AG09319 (cell line): ENCODE results near the gene ST7.

Source experiments
- DNase-seq: peaks from one replicate; pipeline ENCODE4 v3.0.0-alpha.2; 2010; ENCODE audit warnings: low read depth; ENCODE audit errors: extremely low read depth
- TF ChIP-seq, protein P1 (sequence below): IDR thresholded peaks from 2 replicates; pipeline ENCODE4 v1.5.1; 2011; ENCODE audit warnings: low read depth, mild to moderate bottlenecking, inconsistent platforms, low read length, moderate library complexity

ST7 gene

DNA sequence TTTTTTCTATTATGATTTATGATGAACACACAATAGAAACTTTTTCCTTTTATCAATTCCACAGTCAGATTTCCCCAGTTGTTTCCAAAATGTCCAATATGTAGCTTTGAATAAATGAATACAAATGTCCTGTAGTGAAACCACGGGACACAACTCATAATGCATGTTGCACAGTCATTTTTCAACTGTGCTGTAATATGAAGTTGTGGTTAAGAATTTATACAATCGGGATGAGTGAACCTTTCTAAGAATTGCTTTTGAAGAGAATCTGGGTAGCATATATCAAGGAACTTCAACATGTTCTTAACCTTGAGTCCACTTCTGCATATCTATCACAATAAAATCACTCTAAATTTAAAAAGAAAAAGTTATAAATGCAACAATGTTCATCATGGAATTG is 14.6 kb upstream of the ST7 start:
- no peak for DNase-seq
- TF ChIP-seq, protein P1, sequence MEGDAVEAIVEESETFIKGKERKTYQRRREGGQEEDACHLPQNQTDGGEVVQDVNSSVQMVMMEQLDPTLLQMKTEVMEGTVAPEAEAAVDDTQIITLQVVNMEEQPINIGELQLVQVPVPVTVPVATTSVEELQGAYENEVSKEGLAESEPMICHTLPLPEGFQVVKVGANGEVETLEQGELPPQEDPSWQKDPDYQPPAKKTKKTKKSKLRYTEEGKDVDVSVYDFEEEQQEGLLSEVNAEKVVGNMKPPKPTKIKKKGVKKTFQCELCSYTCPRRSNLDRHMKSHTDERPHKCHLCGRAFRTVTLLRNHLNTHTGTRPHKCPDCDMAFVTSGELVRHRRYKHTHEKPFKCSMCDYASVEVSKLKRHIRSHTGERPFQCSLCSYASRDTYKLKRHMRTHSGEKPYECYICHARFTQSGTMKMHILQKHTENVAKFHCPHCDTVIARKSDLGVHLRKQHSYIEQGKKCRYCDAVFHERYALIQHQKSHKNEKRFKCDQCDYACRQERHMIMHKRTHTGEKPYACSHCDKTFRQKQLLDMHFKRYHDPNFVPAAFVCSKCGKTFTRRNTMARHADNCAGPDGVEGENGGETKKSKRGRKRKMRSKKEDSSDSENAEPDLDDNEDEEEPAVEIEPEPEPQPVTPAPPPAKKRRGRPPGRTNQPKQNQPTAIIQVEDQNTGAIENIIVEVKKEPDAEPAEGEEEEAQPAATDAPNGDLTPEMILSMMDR: no peak

DNA sequence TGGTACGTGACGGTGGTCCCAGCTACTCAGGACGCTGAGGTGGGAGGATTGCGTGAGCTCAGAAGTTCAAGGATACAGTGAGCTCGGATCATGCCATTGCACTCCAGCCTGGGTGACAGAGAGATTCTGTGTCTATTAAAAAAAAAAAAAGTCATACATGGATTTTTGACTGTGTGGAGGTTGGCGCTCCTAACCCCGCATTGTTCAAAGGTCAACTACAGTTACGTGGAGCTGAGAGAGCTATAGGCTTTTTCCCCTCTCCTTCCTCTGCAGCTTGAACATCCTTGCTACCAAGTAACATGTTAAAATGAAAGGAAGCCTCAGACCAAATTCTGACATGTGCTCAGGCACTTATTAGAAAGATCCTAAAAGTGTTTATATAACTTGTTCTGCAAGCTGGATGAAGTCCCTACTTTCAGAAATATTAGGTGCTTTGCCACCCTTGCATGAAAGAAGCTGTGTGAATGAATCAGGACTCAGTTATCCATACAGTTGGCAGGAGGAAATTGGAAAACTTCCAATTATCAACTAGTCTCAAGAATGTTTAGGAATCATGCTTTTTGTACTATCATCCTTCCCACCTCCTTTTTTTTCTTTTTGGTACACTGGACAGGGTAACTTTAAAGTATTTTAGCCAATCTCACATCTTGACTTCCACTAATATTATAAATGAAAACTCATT is 12.5 kb upstream of the ST7 start:
- TF ChIP-seq, protein P1: no peak
- DNase-seq: no peak

DNA sequence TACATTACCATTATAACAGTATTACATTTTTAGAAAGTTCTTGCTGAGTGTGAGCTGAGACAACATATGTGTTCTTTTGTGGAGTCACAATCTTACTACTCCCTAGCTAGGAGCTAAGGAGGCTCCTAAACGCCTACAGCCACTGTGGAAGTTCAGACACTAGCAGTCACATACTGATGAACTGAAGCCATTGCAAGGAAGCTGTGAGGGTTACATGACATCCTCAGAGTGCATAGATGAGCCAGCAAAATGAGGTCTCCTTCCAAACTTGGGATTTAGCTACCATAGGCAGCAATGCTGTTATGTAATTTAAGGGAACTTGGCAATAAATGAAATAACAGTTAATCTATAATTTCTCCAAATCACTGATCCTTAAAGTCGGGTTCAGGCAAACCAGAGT is 10.8 kb upstream of the ST7 start:
- TF ChIP-seq, protein P1: no peak
- DNase-seq: no peak

DNA sequence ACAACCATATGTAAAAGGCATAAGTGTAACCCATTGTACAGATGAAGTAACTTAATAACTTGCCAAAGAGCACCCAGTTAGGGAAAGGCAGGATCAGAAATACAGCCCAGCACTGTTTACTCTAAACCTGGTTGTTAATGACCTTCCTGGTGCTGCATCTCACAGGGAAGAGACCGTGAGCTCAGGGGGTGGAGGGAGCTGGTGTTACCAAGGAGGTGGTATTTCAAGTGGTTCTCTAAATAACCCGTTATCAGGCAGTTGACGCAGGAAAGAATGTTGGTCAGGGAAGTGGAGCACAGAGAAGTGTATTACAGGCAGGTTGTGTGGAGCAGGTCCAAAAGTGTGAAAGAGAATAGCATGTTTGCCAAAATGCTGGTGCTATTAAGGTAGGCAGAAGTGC is 4.4 kb upstream of the ST7 start:
- TF ChIP-seq, protein P1: no peak
- no peak for DNase-seq

DNA sequence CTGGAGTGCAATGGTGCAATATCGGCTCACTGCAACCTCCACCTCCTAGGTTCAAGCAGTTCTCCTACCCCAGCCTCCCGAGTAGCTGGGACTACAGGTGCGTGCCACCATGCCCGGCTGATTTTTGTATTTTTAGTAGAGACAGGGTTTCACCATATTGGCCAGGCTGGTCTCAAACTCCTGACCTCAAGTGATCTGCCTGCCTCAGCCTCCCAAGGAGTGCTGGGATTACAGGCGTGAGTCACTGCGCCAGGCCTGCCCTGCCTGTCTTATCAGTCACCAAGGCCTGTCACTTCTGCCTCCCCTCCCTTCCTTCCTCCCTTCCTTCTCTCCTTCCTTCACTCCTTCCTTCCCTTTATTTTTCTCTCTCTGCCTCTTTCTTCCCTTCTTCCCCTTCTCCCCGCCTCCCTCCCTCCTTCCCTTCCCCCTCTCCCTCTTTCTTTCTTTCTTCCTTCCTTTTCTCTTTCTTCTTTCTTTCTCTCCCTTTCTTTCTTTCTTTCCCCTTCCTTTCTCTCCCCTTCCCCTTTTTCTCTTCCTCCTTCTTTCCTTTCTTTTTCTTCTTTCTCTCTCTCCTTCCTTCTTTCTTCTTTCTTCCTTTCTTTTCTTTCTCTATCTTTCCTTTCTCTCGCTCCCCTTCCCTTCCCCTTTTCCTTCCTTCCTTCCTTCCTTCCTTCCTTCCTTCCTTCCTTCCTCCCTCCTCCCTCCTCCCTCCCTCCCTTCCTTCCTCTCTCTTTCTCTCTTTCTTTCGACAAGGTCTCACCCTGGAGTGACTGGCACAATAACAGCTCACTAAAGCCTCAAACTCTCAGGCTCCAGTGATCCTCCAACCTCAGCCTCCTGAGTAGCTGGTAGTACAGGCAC is 3.1 kb upstream of the ST7 start:
- no peak for DNase-seq
- TF ChIP-seq, protein P1: no peak

DNA sequence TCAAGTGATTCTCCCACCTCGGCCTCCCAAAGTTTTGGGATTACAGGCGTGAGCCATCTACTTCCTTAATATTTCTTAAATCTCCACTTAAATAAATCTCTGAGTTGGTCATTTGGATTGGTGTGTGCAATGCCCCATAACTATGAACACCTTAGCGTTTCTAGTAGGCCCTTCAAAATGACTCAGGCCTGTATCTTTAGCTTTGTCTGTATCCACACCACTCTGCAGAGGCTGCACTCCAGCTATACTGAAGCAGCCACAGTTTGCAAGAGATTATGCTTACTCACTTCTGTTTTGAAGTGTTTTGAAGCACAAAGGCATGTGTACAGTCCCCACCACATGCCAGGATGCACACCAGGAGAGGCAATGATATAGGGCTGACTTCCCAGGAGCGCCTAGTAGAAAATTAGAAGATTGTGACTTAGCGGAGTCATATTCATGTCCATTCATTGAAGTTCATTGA is 2.4 kb upstream of the ST7 start:
- TF ChIP-seq, protein P1: no peak
- no peak for DNase-seq
